Cardiac muscle cell (in vitro differentiated cells and primary cell): Measurements from ENCODE around the gene SLC9A7. TPM values are rescaled to one million over a fixed set of nuclear protein-coding genes. Genes with fewer than 3 reads are reported as not detected.
A peak's percentile ranks its signal among the peaks of the same experiment; 100 is the strongest.

Experiments used
- DNase-seq, 2 donors: peaks; one replicate each; pipeline versions ENCODE4 v3.0.0 to v3.0.0-alpha.2; 2010 to 2017; ENCODE audit warnings: low read depth in 1 of 2, low spot score in 1 of 2
- H3K27ac ChIP-seq: fragments of 200-600 bp; sonication (generic); 2 replicates; pipeline ENCODE4 v1.5.1; 2016
- H3K27me3 ChIP-seq: fragments of 200-600 bp; sonication (generic); 2 replicates; pipeline ENCODE4 v1.6.0; 2016; ENCODE audit warnings: control low read depth
- H3K36me3 ChIP-seq: fragments of 200-600 bp; sonication (generic); 2 replicates; pipeline ENCODE4 v1.5.1; 2016; ENCODE audit warnings: control low read depth
- H3K4me1 ChIP-seq: fragments of 200-600 bp; sonication (generic); 2 replicates; pipeline ENCODE4 v1.8.1; 2017; ENCODE audit warnings: low read depth, mild to moderate bottlenecking, mixed run types
- H3K4me3 ChIP-seq: fragments of 200-600 bp; sonication (generic); 2 replicates; pipeline ENCODE4 v1.5.1; 2016; ENCODE audit warnings: mild to moderate bottlenecking
- H3K9me3 ChIP-seq: fragments of 200-600 bp; sonication (generic); 2 replicates; pipeline ENCODE4 v1.5.1; 2017; ENCODE audit warnings: low read depth, mild to moderate bottlenecking, control low read depth
- polyA plus RNA-seq: library from polyadenylated mRNA; unstranded; fragments of >200 nt; fragmentation: Nextera tagmentation; extraction: Ambion mirVana; gene quantifications from 2 replicates; pipeline ENCODE4 v1.2.1, GENCODE V29; 2016
- total RNA-seq: library from RNA; depleted of rRNA; stranded (reverse); fragments of >200 nt; gene quantifications from 2 replicates; pipeline ENCODE4 v1.2.3, GENCODE V29; 2016
- TF ChIP-seq, protein P1 (sequence below): IDR thresholded peaks from 2 replicates; pipeline ENCODE4 v1.5.1; 2012; ENCODE audit warnings: low read depth, mild to moderate bottlenecking, low read length

Gene SLC9A7
- total and polyA plus RNA-seq, 2 experiments from 2014 or later = 2.2 to 19.6 TPM

DNA sequence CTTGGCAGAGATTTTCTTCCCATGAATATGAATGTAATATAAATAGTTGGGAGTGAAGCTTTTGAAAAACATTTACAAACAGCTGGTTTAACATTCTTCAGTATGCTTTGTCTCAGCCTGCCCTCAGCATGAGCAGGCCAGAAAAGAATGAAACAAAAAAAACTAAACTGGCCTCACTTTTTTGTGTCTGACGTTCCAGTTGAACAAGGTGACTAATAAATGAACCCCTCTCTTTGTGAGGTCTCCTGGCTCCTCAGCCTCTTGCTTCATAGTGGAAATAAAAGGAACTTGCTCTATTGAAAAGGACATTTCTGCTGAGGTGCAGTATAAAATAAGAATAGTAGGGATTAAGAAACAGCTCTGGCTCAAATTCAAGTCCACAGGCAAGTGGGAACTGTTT lies 176.0 kb downstream of the SLC9A7 start:
- peak in 1 of 2 donors; percentile 81 for DNase-seq
- H3K9me3 ChIP-seq = no peaks in the 10 kb centered on the region
- no peak overlapping the region for H3K27ac ChIP-seq
- H3K27me3 ChIP-seq = no peaks in the 10 kb centered on the region
- H3K4me3 ChIP-seq = no peak overlapping the region
- no peaks in the 10 kb centered on the region for H3K4me1 ChIP-seq
- TF ChIP-seq, protein P1, sequence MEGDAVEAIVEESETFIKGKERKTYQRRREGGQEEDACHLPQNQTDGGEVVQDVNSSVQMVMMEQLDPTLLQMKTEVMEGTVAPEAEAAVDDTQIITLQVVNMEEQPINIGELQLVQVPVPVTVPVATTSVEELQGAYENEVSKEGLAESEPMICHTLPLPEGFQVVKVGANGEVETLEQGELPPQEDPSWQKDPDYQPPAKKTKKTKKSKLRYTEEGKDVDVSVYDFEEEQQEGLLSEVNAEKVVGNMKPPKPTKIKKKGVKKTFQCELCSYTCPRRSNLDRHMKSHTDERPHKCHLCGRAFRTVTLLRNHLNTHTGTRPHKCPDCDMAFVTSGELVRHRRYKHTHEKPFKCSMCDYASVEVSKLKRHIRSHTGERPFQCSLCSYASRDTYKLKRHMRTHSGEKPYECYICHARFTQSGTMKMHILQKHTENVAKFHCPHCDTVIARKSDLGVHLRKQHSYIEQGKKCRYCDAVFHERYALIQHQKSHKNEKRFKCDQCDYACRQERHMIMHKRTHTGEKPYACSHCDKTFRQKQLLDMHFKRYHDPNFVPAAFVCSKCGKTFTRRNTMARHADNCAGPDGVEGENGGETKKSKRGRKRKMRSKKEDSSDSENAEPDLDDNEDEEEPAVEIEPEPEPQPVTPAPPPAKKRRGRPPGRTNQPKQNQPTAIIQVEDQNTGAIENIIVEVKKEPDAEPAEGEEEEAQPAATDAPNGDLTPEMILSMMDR = no peak
- no peaks in the 10 kb centered on the region for H3K36me3 ChIP-seq

DNA sequence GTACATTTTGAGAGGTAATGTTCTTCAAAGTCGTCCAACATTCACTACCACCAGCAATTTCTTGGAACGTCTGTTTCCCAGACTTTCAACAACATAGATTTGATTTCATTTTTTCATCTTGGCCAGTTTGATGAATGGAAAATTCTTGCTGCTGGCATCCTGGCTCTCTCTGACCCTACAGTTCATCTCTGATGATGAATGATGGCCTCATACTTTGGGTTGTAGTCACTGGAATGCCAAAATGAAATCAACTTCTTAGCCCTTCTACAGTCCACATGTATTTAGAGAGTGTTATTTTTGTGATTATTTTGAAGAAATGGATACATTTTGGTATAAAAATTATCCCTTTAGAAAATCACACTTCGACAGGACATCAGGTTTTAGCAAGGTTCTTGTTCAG lies 176.6 kb downstream of the SLC9A7 start:
- no peak overlapping the region for H3K27ac ChIP-seq
- no peak overlapping the region for H3K4me3 ChIP-seq
- TF ChIP-seq, protein P1 = no peak
- no peaks in the 10 kb centered on the region for H3K4me1 ChIP-seq
- no peaks in the 10 kb centered on the region for H3K9me3 ChIP-seq
- no peaks in the 10 kb centered on the region for H3K36me3 ChIP-seq
- no peaks in the 10 kb centered on the region for H3K27me3 ChIP-seq
- DNase-seq = peak in 1 of 2 donors; percentile 49

DNA sequence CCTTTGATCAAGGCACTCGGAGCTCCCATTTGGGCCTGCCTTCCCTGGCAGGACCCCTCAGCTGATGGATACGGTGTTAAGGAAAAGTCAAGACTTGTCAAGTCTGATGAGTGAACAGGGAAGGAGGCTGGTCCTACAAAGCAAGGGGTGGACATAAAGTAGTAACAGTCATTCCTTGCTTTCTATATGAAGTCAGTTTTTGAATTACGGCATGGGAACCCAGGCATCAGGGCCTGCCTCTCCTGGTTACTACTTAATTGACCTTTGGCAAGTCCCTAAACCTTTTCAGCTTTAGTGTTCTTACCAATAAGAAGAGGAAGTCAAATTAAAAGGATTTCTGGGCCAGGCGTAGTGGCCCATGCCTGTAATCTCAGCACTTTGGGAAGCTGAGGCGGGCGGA lies 178.3 kb downstream of the SLC9A7 start:
- no peaks in the 10 kb centered on the region for H3K27me3 ChIP-seq
- H3K36me3 ChIP-seq = no peaks in the 10 kb centered on the region
- H3K4me3 ChIP-seq = no peak overlapping the region
- TF ChIP-seq, protein P1 = no peak
- no peak for DNase-seq
- no peak overlapping the region for H3K27ac ChIP-seq
- no peaks in the 10 kb centered on the region for H3K4me1 ChIP-seq
- no peaks in the 10 kb centered on the region for H3K9me3 ChIP-seq

DNA sequence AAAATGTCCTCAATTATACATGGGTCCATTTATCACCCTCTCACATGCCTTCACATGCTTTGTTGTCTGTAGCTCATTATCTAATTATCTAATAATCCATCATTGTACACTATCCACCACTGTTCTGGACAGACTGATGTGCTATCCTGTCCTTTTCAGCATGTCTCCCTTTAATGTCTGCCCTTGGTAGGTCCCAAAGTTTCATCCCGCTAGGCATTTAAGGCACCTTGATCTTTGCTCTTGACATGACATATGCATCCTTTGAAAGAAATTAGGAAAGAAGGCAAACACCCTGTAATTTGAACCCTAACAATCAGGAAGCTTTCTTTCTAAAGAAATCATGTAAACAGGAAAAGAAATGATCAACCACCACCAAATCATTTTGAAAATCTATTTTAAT lies 179.7 kb downstream of the SLC9A7 start:
- Histone ChIP-seq H3K4me1 (no peaks in the 10 kb centered on the region), H3K4me3 (no peak overlapping the region), H3K36me3 (no peaks in the 10 kb centered on the region), H3K9me3 (no peaks in the 10 kb centered on the region), H3K27me3 (peaks cover 9% of the 10 kb centered on the region), H3K27ac (no peak overlapping the region)
- TF ChIP-seq, protein P1 = no peak
- no peak for DNase-seq

DNA sequence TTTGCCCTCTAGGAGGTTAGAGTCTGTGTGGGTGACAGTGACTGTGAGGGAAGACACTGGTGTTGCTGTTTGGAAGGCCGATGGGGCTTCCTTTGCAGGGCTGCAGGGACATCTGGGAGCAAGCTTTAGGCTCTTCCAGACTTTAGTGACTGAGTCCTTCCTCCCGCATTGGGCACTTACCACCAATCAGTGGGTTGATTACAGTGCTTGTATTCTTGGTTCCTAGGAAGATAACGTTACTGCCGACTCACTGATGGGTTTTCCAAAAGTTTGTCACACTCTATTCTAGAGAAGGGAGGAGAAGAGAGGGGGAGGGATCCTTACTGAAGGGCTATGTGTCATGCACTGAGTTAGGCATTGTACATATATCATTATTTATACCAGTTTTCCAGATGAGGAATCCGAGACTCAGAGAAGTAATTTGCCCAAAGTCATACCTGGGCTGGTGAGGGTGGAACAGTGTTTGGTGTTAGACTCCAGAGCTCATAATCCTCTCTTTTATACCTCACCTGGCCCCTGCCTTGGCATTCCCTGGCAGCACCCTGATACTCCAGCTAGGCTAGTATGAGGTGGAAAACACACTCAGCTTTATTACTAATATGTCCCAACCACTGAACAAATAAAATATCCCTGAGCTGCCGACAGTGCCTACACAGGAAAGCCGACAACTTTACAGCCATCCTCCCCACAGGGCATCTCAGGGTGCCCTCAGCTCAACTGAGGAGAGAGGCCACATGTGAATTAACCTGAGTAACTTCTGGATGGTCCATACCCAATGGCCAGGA lies 181.5 kb downstream of the SLC9A7 start:
- no peak overlapping the region for H3K4me3 ChIP-seq
- H3K9me3 ChIP-seq = no peaks in the 10 kb centered on the region
- peak in 1 of 2 donors; percentile 38 for DNase-seq

More for the DNA sequence above, 181.5 kb downstream of the SLC9A7 start:
- Histone ChIP-seq H3K36me3 (no peaks in the 10 kb centered on the region), H3K4me1 (no peaks in the 10 kb centered on the region), H3K27ac (no peak overlapping the region), H3K27me3 (peaks cover 11% of the 10 kb centered on the region)
- TF ChIP-seq, protein P1 = no peak
